HL-60 (cell line): Measurements from ENCODE around the gene ADAMTS2.

Source experiments
- DNase-seq, 2 experiments: peaks; one replicate each; pipeline ENCODE4 v3.0.0-alpha.2; 2010 to 2020; ENCODE audit warnings: low read depth in 1 of 2, low spot score in 1 of 2
- H3K27ac ChIP-seq: fragments of 250-450 bp; sonication (Bioruptor Pico); replicated peaks from 2 replicates; pipeline ENCODE4 v1.5.1; 2020; ENCODE audit warnings: mild to moderate bottlenecking, moderate library complexity
- H3K27me3 ChIP-seq: fragments of 250-450 bp; sonication (Bioruptor Pico); 2 replicates; pipeline ENCODE4 v1.5.1; 2021; ENCODE audit warnings: mild to moderate bottlenecking, moderate library complexity; ENCODE audit not compliant: insufficient read depth, poor library complexity, severe bottlenecking
- H3K4me3 ChIP-seq: replicated peaks from 2 replicates; pipeline ENCODE4 v1.5.1; 2011; ENCODE audit warnings: mild to moderate bottlenecking, control low read depth, low read length; ENCODE audit not compliant: insufficient read depth
- GABPA ChIP-seq: IDR thresholded peaks from 2 replicates; pipeline ENCODE4 v1.6.1; 2012; ENCODE audit warnings: low read depth
- POLR2AphosphoS5 ChIP-seq: IDR thresholded peaks from 2 replicates; pipeline ENCODE4 v1.6.1; 2012; ENCODE audit warnings: low read depth
- SPI1 ChIP-seq: IDR thresholded peaks from 2 replicates; pipeline ENCODE4 v1.6.1; 2012; ENCODE audit warnings: low read depth, mild to moderate bottlenecking, borderline replicate concordance
- TF ChIP-seq, protein P1 (sequence below): IDR thresholded peaks from one replicate; pipeline ENCODE4 v1.5.1; 2011; ENCODE audit warnings: low read length, control low read depth, inconsistent platforms; ENCODE audit not compliant: insufficient read depth
- TF ChIP-seq, protein P2 (sequence below): IDR thresholded peaks from 2 replicates; pipeline ENCODE4 v1.6.1; 2012; ENCODE audit warnings: low read depth; ENCODE audit not compliant: insufficient replicate concordance

ADAMTS2 gene

DNA sequence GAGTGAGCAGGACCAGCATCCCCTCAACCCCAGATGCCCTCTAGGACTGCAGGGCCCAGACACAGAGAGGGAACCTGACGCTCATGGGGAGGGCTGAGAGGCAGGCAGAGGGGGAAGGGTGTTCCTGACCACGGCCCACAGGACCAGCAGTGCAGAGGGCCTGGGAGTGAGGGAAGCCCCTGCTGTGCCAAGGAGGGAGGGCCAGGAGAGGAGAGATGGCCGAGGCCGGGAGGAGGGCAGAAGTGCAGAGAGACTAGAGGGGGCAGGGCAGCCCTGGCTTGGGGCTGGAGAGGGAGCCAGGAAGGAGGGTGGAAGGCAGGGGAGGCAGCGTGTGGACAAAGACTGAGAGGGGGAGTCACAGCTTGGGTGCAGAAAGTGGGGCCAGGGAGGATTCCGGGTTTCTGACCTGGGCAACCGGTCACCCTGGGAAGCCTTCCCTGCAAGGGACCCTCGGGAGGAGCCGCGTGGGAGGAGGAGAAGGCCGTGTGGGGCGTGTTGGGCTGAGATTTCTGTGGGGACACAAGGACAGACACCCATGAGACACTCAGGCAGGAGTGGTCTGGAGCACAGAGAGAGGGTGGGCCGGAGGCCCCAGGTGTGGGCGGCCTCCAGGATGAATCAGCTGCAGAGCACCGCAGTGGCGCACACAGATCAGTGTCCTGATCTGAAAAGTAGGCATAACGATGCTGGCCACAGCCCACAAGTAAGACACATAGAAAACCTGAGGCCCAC is 117.5 kb downstream of the ADAMTS2 start:
- Histone ChIP-seq H3K27ac (no peak overlapping the region), H3K4me3 (no peak overlapping the region), H3K27me3 (no peaks in the 10 kb centered on the region)
- DNase-seq, result no peak
- TF ChIP-seq SPI1 (no peak), GABPA (no peak), POLR2AphosphoS5 (no peak)
- TF ChIP-seq, protein P1, sequence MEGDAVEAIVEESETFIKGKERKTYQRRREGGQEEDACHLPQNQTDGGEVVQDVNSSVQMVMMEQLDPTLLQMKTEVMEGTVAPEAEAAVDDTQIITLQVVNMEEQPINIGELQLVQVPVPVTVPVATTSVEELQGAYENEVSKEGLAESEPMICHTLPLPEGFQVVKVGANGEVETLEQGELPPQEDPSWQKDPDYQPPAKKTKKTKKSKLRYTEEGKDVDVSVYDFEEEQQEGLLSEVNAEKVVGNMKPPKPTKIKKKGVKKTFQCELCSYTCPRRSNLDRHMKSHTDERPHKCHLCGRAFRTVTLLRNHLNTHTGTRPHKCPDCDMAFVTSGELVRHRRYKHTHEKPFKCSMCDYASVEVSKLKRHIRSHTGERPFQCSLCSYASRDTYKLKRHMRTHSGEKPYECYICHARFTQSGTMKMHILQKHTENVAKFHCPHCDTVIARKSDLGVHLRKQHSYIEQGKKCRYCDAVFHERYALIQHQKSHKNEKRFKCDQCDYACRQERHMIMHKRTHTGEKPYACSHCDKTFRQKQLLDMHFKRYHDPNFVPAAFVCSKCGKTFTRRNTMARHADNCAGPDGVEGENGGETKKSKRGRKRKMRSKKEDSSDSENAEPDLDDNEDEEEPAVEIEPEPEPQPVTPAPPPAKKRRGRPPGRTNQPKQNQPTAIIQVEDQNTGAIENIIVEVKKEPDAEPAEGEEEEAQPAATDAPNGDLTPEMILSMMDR, result no peak
- TF ChIP-seq, protein P2, sequence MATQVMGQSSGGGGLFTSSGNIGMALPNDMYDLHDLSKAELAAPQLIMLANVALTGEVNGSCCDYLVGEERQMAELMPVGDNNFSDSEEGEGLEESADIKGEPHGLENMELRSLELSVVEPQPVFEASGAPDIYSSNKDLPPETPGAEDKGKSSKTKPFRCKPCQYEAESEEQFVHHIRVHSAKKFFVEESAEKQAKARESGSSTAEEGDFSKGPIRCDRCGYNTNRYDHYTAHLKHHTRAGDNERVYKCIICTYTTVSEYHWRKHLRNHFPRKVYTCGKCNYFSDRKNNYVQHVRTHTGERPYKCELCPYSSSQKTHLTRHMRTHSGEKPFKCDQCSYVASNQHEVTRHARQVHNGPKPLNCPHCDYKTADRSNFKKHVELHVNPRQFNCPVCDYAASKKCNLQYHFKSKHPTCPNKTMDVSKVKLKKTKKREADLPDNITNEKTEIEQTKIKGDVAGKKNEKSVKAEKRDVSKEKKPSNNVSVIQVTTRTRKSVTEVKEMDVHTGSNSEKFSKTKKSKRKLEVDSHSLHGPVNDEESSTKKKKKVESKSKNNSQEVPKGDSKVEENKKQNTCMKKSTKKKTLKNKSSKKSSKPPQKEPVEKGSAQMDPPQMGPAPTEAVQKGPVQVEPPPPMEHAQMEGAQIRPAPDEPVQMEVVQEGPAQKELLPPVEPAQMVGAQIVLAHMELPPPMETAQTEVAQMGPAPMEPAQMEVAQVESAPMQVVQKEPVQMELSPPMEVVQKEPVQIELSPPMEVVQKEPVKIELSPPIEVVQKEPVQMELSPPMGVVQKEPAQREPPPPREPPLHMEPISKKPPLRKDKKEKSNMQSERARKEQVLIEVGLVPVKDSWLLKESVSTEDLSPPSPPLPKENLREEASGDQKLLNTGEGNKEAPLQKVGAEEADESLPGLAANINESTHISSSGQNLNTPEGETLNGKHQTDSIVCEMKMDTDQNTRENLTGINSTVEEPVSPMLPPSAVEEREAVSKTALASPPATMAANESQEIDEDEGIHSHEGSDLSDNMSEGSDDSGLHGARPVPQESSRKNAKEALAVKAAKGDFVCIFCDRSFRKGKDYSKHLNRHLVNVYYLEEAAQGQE, result no peak

- Histone ChIP-seq H3K27ac (no peak overlapping the region), H3K4me3 (no peak overlapping the region), H3K27me3 (no peaks in the 10 kb centered on the region)
- DNase-seq, result no peak
- TF ChIP-seq POLR2AphosphoS5 (no peak), GABPA (no peak), SPI1 (no peak)
- TF ChIP-seq, protein P1, result no peak
- TF ChIP-seq, protein P2, result no peak
These were observed 118.1 kb downstream of the ADAMTS2 start for GRCh38 chr5:179227229-179227579.

DNA sequence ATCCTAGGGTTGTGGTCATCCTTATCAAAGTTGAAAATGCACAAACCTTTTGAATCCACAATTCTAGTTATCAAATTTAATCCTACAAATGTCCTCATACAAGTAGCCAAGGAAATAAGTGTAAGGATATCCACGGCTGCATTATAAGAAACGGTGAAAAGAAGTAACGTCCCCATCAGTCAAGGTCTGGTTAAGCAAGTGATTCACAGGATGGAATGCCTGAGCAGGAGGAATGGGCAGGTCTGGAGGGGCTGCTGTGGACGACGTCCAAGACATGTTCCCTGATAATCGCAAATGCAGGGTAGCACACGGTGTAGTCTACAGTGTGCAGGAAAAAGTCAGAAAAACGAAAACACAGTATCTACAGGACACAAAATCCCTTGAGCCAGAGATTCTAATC is 118.6 kb downstream of the ADAMTS2 start:
- no peaks in the 10 kb centered on the region for H3K27me3 ChIP-seq
- TF ChIP-seq POLR2AphosphoS5 (no peak), SPI1 (no peak), GABPA (no peak)
- TF ChIP-seq, protein P1, result no peak
- TF ChIP-seq, protein P2, result no peak
- no peak for DNase-seq
- no peak overlapping the region for H3K27ac ChIP-seq
- no peak overlapping the region for H3K4me3 ChIP-seq
